ENCODE results near the gene LAMA2. TPM values are rescaled to one million over a fixed set of nuclear protein-coding genes. Genes with fewer than 3 reads are reported as not detected.

LAMA2 gene
- total RNA-seq, 1 donor from 2014 or later, result 43.4 TPM

DNA sequence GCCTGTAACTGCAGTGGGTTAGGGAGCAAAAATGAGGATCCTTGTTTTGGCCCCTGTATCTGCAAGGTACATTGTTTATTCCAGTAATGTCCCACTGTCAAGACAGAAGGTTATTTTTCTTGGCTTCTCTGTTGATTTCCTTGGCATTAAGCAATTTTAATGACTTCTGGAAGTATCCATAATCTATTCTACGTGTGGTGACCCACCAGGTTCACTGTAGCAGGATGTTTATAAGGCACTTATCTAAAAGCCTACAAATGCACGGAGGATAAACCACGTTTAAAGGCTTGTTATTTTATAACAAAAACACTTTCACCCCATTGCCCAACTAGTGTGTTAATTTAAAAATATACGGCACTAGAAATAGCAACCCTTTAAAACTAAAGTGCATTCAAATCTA, 294.9 kb downstream of the LAMA2 start:
- no peak for DNase-seq (ENCODE audit: low spot score)

DNA sequence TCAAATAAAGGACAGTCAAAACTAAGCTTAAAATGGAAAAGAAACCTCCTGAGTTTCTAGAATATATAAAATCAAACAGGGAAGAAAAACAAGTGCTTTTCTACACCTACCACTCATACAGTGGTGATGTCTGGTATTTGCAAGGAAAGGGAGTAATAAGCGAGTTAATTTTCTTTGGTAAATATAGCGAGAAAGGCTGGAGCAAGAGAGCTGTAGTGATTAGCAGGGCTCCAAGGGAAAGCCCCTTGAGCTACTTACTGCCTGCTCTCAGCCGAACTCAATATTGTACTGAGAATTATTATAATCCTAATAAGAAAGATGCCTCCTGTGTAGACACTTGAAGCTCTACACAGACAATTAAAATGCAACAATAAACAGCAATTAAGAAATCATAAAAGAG, 296.3 kb downstream of the LAMA2 start:
- no peak for DNase-seq (ENCODE audit: low spot score)

DNA sequence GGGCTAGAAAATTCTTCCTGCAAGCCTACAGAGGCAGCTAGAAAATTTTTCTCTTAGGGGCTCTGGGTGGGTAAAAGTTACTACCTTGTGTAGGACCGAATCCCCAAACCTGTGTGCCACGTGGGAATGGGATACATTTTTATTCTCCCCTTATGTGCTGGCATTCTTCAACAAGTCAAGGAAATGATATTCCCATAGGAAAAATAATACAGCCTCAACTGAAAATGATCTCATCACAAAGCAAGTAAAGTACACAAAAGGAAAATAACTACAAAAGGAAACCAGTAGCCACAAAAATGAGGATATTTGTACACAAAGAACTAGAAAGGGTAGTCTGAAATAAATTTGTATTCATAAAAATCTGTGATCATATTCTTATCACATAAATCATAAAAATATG, 298.1 kb downstream of the LAMA2 start:
- no peak for DNase-seq (ENCODE audit: low spot score)

DNA sequence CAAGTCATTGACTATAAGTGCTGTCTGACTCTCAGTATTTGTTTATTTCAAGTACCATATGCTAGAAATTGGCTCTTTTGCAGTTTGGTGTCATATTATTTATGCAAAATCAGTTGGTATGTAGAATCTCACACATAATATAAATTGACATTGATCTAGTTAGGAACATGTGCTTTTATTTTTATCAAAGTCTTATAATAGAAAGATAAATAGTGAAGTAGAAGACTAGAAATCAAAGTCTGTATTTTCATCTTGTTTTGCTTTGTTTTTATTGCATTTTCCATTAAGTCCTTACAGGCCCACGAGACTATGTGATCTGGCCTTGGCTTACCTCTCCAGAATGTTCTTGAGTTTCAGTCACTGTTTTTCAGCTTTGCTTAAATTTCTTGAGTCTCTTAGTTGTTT, 300.3 kb downstream of the LAMA2 start:
- DNase-seq (ENCODE audit: low spot score), result no peak

DNA sequence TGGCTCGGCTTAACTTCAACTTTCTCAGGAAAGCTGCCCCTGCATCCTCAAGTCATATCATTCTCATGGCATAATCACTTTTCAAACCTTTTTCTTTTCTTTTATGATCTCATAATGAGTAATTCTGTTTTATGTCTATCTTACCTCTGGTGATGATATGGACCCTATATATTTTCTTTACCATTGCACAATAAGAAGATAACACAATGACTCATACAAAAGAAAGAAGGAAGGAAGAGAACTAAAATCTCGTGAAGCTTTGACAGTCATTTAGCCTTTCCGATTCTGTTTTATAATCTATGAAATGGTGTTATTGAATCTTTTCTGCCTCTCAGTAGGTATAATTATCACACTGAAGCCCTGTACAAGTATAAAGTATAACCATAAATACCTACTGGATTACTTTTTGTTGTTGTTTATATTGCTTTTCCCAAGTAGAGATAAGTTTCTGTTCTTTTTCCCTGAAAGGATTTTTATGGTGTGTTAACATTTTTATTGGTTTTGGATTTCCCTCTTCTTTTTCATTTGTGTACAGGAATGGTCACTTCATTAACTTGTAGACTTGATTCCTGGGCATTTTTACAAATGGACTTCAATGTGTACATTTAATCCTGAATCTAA, 300.9 kb downstream of the LAMA2 start:
- DNase-seq (ENCODE audit: low spot score), result no peak

DNA sequence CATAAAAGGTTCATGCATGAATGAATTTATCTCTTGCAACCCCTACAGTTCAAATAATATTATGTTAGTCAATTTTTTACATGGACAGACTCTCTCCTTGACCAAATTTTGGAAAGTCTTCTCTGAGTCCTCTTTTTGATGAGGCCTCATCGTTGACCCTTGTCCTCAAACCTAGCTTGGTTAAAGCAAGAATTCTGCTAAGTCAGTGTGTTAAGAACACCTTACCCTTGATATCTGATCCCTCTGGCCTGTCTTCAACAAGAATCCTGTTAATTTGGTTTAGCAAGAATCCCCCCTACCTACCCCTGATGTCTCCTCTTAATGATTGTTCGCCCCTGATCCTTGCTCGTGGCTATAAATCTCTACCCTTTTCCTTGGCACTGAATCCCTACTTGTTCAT, 301.4 kb downstream of the LAMA2 start:
- no peak for DNase-seq (ENCODE audit: low spot score)

DNA sequence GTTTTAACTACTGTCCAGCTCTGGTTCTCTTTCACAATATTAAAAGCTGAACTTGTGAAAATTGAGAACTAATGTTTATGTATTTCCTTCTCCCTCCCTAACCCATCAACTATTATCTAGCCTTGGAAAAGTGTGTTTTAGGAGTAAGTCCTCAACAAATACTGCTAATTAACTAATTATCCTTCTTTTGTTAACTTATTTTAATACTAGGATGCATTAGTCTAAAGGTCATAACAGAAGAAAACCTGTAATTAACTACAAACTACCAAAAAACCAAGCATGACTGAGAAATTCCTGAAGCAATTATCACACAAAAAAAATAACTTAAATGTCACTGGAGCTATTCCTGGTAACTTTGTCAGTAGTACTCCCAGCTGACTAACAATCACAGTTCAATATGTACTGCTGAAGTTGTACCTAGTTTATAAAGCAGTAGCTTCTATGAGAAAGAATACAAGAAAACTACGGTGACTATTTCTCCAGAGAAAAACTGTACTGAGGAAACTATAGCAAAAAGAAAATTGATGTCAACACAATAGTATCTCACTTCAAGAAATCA, 301.9 kb downstream of the LAMA2 start:
- no peak for DNase-seq (ENCODE audit: low spot score)

DNA sequence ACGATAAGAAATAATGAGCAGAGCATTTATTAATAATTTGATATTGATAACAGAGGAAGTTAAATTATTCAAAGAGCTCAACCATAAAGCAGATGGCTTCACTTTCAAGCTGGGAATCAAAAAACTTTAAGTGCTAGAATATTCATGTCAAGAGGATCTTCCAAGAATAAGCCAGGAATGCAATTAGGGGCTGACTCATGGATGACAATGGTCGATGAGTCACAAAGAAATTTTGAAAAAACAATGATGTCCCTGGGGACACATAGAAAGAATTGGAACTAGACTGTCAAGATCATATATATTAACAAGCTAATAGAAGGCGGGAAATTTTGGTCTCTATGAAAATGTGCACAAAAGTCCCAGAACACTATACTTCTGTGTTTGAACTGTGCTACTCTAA, 304.1 kb downstream of the LAMA2 start:
- no peak for DNase-seq (ENCODE audit: low spot score)

DNA sequence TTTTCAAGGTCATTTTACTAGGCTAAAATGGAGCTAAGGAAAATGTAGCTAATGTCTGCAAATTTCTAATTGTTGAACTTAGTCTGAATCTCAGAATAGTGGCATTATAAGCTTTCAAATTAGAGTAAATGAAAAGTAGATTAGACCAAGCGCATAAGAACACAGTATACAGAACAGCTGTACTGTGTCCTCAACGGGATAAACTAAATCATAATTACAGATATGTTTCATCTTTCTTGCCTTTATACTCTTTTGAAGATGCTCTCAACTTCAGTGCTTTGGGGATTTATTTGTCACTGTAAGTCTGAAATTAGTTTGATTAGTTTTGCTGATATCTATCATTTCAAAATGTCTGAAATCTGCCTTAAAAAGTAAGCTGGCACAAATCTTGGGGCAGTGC, 305.4 kb downstream of the LAMA2 start:
- no peak for DNase-seq (ENCODE audit: low spot score)

DNA sequence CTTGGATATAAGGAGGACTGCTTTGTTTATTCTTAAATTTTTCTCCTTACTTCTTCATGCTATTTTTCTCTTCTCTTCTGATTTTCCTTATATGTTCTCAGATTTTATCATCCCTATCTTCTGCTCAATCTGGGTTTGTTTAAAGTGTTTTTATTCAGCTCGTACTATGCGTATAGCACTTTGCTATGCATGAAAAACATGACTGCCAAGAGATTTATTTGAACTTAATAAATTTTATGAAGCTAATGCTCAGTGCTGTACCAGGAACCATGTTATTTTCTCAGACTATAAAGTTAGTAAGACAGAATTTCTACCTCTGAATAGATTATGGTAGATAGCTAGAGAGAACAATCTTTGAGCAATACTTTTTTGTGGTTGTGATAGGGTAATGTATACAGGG, 305.9 kb downstream of the LAMA2 start:
- no peak for DNase-seq (ENCODE audit: low spot score)

DNA sequence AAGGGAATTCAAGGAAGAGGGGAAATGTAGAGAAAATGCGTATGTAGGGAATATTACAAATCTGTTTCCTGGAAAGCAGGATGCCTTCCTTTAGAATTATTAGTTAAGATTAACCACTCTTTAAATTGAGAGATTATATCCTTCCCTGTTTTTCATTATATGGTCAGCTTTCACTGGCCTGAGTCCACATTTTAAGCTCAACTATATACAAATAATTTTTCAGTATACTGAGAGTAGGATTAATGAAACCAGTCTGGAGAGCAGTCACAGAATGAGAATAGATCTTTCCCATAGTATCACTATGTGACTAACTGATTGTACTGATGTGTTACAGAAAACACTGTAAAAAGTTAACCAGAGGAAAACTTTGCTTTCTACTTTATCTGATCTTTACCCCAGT, 306.3 kb downstream of the LAMA2 start:
- DNase-seq (ENCODE audit: low spot score), result no peak

DNA sequence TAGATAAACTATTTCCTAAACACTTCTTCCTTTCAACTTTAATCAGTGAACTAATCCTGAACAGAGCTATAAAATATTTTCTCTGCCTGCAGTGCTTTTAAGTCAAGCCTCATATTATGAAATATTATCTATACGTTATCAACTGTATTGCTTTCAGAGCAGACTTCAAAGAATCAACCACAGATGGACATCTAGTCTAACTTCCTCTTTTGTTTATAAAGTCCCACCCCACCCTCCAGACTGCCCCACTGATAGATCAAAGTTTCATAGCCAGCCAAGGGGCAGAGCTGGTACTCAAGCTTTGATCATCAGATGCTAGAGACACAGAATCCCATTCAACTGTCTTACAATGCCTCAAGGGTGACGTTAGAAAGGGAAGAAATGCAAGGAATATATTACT, 308.3 kb downstream of the LAMA2 start:
- no peak for DNase-seq (ENCODE audit: low spot score)

DNA sequence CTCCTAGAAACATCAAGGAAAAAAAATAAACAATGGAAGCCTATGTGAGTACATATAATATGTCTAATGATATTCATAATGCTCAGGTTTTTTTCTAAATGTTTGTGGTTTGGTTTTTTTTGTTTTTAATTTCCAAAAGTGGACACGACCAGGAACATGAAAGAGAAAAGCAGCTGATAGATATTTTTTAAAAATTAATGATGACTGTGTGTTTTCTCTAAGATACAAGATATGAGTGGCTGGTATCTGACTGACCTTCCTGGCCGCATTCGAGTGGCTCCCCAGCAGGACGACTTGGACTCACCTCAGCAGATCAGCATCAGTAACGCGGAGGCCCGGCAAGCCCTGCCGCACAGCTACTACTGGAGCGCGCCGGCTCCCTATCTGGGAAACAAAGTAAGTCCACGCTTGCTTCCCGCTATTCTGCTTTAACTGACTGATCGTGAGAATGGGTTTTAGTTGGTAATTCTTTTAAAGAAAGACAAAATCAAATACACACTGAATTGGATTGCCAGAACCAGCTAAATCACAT, 309.6 kb downstream of the LAMA2 start:
- DNase-seq (ENCODE audit: low spot score), result no peak

DNA sequence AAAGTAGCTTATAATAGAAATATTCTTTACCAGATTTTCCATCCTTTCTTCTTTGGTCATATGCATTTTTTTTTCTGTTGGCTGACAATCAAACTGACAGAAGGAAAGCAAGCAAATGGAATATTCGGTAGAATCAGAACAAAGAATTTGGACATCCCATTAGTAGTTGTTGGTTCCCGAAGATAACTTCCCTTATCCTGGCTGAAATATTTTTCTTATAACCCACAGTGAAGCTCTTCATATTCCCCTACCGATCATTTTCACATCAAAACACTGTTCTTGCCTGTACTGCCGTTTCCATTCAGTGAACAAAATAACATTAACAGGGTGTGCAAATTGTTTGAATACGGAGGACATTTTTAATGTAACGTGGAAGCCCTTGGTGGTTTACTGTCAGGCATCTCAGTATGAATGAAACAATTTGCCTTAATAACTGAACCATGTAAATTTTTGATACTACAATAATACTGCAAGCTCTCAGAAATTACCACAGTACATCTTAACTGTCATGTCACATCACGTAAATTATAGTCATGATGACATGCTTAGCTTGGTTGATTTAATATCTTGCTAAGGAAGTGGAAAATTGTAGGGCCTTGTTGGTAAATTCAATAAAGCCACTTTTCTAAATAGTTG, 311.5 kb downstream of the LAMA2 start:
- no peak for DNase-seq (ENCODE audit: low spot score)

DNA sequence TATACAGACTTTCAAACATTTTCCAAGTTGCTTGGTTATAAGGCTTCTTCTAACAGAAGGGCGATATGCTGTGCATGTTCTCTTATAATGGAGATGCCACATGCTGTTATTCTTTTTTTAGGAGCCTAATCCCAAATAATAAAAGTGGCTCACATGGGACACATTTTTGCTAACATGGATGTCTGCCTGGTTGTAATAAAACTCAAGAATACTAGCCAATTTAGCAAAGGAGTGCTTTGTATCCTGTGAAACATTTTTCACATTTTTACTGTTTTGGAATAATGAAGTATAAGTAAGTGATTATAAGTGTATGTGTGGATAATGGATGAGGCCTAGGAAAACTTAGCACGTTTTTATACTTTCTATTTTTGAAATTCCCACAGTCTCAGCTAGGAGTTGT, 312.2 kb downstream of the LAMA2 start:
- DNase-seq (ENCODE audit: low spot score), result no peak

DNA sequence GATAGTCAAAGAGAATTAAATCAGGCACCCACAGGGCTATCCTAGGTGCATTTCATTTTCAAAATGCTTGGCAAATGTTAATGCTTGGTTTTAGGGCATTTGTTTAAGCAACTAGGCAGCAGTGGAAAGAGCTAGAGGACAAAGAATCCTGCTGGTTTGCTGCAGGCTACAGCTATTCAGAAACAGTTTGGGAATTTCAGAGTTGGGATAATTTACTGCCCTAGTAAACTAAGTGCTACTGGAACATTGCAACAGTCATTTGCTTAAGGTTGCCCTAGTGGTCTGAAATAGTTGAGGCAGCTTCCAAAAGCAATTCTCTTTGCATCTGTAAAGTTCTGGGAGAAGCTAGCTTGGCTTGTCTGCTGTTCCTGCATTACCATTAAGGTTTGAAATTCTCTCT, 312.7 kb downstream of the LAMA2 start:
- no peak for DNase-seq (ENCODE audit: low spot score)

DNA sequence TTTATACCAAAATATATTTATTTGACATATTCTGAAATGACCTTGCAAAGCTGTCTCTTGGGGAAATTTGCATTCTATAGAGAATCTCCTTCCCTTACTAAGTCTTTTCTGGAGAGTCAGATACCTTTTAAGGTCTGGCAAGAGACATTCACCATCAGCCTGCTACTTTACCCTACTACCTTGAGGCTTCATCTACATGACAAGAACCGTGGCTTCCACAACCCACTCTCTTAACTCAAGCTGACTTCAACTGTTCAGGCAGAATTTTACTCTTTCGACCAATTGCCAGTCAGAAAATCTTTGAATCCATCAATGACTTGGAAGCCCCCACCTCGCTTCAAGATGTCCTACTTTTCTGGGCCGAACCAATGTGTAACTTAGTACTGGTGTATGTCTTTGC, 314.2 kb downstream of the LAMA2 start:
- DNase-seq (ENCODE audit: low spot score), result no peak

DNA sequence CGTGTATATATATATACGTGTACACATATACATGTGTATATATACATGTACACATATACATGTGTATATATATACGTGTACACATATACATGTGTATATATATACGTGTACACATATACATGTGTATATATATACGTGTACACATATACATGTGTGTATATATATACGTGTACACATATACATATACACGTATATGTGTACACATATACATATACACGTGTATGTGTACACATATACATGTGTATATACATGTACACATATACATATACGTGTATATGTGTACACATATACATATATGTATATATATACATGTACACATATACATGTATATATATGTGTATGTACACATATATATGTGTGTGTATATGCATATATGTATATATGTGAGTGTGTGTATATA, 317.2 kb downstream of the LAMA2 start:
- no peak for DNase-seq (ENCODE audit: low spot score)

DNA sequence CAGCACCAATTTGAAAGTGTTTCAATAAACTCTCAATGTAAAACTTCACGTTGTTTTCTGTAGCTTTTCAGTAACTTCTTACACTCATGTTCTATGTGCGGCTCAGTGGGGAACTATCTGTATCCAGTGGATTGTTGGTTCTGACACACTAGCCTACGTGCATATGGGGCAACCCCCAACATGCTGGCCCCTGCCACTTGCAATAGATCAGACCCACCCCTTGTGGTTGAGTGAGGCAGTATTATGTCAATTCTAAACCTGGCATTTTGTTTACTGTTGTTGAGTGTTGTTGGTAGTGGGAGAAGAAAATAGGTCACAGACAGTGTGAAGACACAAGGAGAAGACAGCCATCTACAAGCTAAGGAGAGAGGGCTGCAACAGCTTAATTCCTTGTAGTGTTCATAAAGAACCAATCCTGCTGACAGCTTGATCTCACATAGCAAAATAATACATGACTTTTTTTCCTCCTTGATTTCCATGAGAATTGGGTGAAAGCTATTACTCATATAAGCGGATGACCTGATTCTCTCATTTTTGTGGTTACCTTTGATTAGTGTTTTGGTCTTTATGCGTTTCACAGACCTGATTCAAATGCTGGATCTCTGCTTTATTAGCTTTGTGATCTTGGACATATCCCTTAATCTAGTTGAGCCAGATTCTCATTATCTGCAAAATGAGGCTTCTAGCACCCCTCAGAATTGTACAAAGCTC, 320.4 kb downstream of the LAMA2 start:
- DNase-seq (ENCODE audit: low spot score), result no peak

DNA sequence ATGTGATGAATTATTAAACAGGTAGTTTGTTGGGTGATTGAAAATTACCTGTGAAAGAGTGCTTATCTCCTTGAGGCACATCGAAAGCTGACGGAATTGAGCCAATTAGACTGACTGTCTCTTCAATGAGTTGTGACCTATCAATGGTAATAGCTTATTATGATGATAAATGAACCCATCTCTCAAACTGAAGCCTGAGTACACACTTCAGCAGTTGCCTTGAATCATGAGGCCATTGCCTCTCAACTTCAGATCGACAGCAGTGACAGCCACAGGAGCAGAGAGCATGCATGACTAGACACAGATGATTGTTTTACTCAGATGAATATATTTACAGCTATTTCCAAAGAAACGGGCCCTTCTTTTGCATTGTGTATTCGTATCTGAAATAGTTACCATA, 323.9 kb downstream of the LAMA2 start:
- no peak for DNase-seq (ENCODE audit: low spot score)

DNA sequence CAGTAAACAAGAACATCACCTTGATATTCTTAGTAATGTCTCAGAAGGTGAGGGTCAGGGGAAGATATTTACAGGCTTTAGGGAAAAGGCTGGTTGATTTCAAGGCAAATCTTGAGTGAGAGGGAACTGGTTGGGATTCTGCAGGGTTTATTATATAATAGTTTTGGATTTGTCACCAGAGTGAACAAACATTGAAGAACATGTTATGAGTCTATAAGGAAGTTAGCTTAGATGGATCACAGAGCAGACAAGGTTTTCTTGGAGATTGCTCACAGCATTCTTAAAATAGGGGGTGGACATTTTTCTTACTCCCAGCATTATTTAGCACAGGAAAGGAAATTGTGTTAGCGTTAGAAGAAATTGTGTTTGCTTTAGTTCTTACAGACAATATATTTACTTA, 324.9 kb downstream of the LAMA2 start:
- no peak for DNase-seq (ENCODE audit: low spot score)

DNA sequence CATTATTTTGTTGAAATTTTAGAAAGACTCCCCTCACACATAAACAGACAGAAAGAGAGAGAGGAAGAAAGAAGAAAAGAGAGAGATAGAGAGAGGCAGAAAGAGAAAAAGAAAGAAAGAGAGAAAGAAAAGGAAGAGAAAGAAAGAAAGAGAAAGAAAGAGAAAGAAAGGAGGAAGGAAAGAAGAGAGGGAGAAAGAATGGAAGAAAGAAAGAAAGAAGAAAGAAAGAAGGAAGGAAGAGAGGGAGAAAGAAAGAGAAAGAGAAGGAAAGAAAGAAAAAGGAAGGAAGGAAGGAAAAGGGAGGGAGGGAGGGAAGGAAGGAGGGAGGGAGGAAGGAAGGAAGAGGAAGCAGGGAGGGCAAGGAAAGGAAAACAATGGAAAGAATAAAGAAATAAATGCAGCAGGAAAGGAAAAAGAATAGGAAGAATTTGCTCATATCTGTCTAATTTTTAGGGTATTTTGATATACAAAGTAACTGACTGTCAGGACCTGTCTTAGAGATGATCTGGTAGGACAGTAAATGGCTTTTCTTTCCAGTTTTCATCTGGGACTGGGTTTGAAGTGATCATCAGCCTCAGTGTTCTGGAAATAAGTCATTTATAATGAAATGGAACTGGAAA, 325.6 kb downstream of the LAMA2 start:
- DNase-seq (ENCODE audit: low spot score), result no peak
